SH-SY5Y (cell line): ENCODE data around the gene MGMT.

Source experiments
- GATA2 ChIP-seq: IDR thresholded peaks from 2 replicates; pipeline ENCODE4 v1.6.1; 2011; ENCODE audit warnings: mild to moderate bottlenecking, low read depth, low read length
- GATA3 ChIP-seq: IDR thresholded peaks from 2 replicates; pipeline ENCODE4 v1.6.1; 2011; ENCODE audit warnings: low read depth, mild to moderate bottlenecking, low read length, moderate library complexity

DNA sequence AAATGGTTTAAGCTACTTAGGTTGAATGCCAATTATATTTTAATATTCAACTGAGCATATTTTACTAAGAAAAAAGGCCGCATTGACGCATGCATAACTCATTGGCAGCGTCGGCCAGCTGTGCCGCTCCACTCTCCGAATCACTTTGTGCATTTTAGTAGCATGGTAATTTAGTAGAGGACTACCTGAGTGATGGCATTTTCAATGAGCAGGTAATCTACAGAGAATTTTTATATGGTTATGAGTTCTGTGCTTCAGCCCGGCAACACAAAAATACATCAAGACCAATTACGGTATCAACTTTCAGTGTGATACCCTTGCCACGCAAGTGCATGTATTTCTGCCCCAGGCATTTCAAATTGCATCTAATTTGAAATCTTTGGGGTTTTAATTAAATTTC, 249.8 kb downstream of the MGMT start:
- TF ChIP-seq GATA3 (no peak), GATA2 (no peak)
